Stromal cell of bone marrow (primary cell): ENCODE measurements around the gene KLHDC3.

ENCODE experiments used
- DNase-seq: peaks from one replicate; pipeline ENCODE4 v3.0.0-alpha.2; 2012; ENCODE audit warnings: low read depth

The KLHDC3 gene

GRCh38 chr6:43059168-43060033, 45.4 kb downstream of the KLHDC3 start, which contains the start of the genes KLC4 and MRPL2:
KLC4 (plus strand) TSS chr6:43059631; CDS start chr6:43061336, 1,705 bp downstream.
MRPL2 (minus strand) TSS chr6:43059434; CDS start chr6:43059381, 53 bp downstream.
- peak; percentile 98 for DNase-seq

GRCh38 chr6:43060034-43060754, 46.1 kb downstream of the KLHDC3 start:
- DNase-seq, result no peak

GRCh38 chr6:43060755-43061633, 46.9 kb downstream of the KLHDC3 start:
- DNase-seq, result no peak

- no peak for DNase-seq
Measured at GRCh38 chr6:43061861-43062260, 47.8 kb downstream of the KLHDC3 start.

GRCh38 chr6:43062818-43063217, 48.8 kb downstream of the KLHDC3 start:
- no peak for DNase-seq

- DNase-seq, result no peak
Measured at GRCh38 chr6:43070028-43070632, 56.1 kb downstream of the KLHDC3 start.
